Lower leg skin (tissue), 4 donors: ENCODE results near the gene TRPT1. TPM values are rescaled to one million over a fixed set of nuclear protein-coding genes. Genes with fewer than 3 reads are reported as not detected.

Experiments used
- DNase-seq, 2 donors: peaks; one replicate each; pipeline ENCODE4 v3.0.0-alpha.2; 2019; ENCODE audit warnings: low spot score in 2 of 2
- H3K4me3 ChIP-seq: fragments of 200-600 bp; sonication (generic); 2 replicates; pipeline ENCODE4 v1.5.1; 2017; ENCODE audit warnings: mild to moderate bottlenecking, low read depth; ENCODE audit not compliant: poor library complexity, severe bottlenecking
- CTCF ChIP-seq, 3 donors: fragments of 450-650 bp; IDR thresholded peaks; one replicate each; pipeline ENCODE4 v1.5.1; 2016; ENCODE audit warnings: antibody characterized with exemption in 3 of 3, mild to moderate bottlenecking in 3 of 3, moderate library complexity in 2 of 3
- POLR2A ChIP-seq, 2 donors: fragments of 450-650 bp; IDR thresholded peaks; one replicate each; pipeline ENCODE4 v1.6.1; 2016 to 2017; ENCODE audit warnings: antibody characterized with exemption in 2 of 2, mild to moderate bottlenecking in 1 of 2, moderate library complexity in 1 of 2
- WGBS, 2 donors: methylation state at CpG; one replicate each; pipeline ENCODE4 v1.1.5; 2018; 5-methylcytosine and 5-hydroxymethylcytosine counted together
- intact Hi-C: fragments of 100-400 bp; cut with DNase I; formaldehyde crosslinking; loops from one replicate; pipeline ENCODE4 v1.15.0; 2023; ENCODE audit warnings: low total_unique reads
- total RNA-seq, 4 donors: library from RNA; depleted of rRNA; stranded (reverse); fragments of >200 nt; gene quantifications; one replicate each; pipeline ENCODE4 v1.1.0, GENCODE V29; 2016

The TRPT1 gene
- total RNA-seq, 4 donors from 2014 or later, result 36.9 to 66.6 (median 44.1) TPM

GRCh38 chr11:64227405-64227956 lies 1.5 kb upstream of the TRPT1 start:
- no peak overlapping the region for H3K4me3 ChIP-seq
- WGBS, 2 donors, result 62 to 63% methylated on average over 3 of the region's 3 CpGs
- TF ChIP-seq CTCF (IDR thresholded peaks at IDR 0.05) (no peak), POLR2A (IDR thresholded peaks at IDR 0.05) (no peak)
- DNase-seq, result peak in 1 of 2 donors; percentile 82
- intact Hi-C loops, result no loop called here

- WGBS, 2 donors, result 0 to 1% methylated on average over 4 to 20 of the region's 26 CpGs
- no peak for TF ChIP-seq POLR2A (IDR thresholded peaks at IDR 0.05)
- TF ChIP-seq CTCF (IDR thresholded peaks at IDR 0.05), result no peak
- peak overlapping the region; percentile 72 for H3K4me3 ChIP-seq
- intact Hi-C loops, result no loop called here
- DNase-seq, result peak in 1 of 2 donors; percentile 91
These were observed 593 bp upstream of the TRPT1 start for GRCh38 chr11:64226507-64227051.

GRCh38 chr11:64224891-64225607 lies 937 bp downstream of the TRPT1 start:
- 56 to 69% methylated on average over 16 to 21 of the region's 22 CpGs for WGBS, 2 donors
- intact Hi-C loops, result no loop called here
- H3K4me3 ChIP-seq, result peak overlapping the region; percentile 72
- DNase-seq, result peak in 1 of 2 donors; percentile 83
- TF ChIP-seq CTCF (IDR thresholded peaks at IDR 0.05) (no peak), POLR2A (IDR thresholded peaks at IDR 0.05) (no peak)

DNA sequence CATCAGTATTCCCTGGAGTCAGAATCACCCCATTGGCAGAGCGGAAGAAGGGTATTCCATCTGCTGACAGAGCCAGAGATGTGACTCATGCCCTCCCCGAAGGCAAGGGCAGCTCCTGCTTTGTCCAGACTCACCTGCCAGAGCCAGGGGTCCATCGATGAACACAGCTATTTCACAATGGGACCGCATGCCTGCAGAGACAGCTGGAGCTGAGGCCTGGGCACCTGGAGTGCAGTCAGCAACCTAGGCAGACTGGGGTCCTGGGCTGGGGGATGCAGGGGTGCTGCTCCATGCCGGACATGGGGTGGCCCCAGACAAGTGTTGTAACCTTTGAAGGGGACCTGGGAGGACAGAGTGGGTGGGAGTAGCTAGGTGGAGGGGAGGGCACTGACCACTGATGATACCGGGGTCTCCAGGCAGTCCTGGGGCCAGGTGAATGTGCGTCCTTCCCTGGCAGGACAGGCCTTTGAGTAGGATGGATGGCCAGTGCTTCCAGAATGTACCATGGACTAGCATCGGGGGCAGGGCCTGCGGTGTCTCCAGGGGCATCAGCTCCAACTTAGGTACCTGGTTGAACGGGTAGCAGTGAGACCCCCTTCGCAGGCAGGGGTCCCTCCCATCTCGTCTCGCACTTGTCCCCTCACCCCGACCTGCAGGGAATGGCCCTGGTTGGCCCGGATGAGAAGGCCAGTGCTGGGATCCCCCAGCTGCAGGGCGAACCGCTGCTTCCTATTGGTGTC lies 1.7 kb downstream of the TRPT1 start:
- intact Hi-C loops, result no loop called here
- TF ChIP-seq POLR2A (IDR thresholded peaks at IDR 0.05) (no peak), CTCF (IDR thresholded peaks at IDR 0.05) (no peak)
- WGBS, 2 donors, result 80 to 84% methylated on average over 16 to 17 of the region's 17 CpGs
- no peak overlapping the region for H3K4me3 ChIP-seq
- peak in 1 of 2 donors; percentile 84 for DNase-seq

GRCh38 chr11:64223001-64223651 lies 2.9 kb downstream of the TRPT1 start:
- no peak overlapping the region for H3K4me3 ChIP-seq
- peak in 1 of 2 donors; percentile 85 for DNase-seq
- intact Hi-C loops, result no loop called here
- 55 to 68% methylated on average over 22 to 24 of the region's 24 CpGs for WGBS, 2 donors
- no peak for TF ChIP-seq POLR2A (IDR thresholded peaks at IDR 0.05)
- no peak for TF ChIP-seq CTCF (IDR thresholded peaks at IDR 0.05)
